GM12878 (cell line): ENCODE data around the gene TRIM69. TPM values are rescaled to one million over a fixed set of nuclear protein-coding genes. Genes with fewer than 3 reads are reported as not detected.
A peak's percentile ranks its signal among the peaks of the same experiment; 100 is the strongest.

ENCODE experiments used
- ATAC-seq: fragments of 200-7000 bp; cut with Tn5 transposase; 3 replicates; pipeline ENCODE4 v1.9.1; 2020; ENCODE audit warnings: mild to moderate bottlenecking, moderate library complexity
- BruUV-seq: library from RNA; stranded (reverse); fragments of 400-500 nt; replicated peaks from 2 replicates; lab custom pipeline; 2021; lab: Mats Ljungman, UMichigan
- CTCF ChIA-PET: fragments of 300-600 bp; sonication (Branson Sonifier 250); formaldehyde crosslinking; extraction: SDS; loops from one replicate; lab custom pipeline; 2021; ENCODE audit warnings: inconsistent platforms; lab: Yijun Ruan, JAX
- POLR2A ChIA-PET: fragments of 350-600 bp; formaldehyde crosslinking; extraction: SDS; loops from one replicate; lab custom pipeline; 2021; ENCODE audit warnings: inconsistent platforms; lab: Charles Lee
- RAD21 ChIA-PET: fragments of 300-600 bp; sonication (Branson Sonifier 250); formaldehyde crosslinking; loops from one replicate; lab custom pipeline; 2023; ENCODE audit warnings: antibody characterized with exemption; ENCODE audit not compliant: unreplicated experiment; lab: Charles Lee
- SMC1A ChIA-PET: fragments of 300-600 bp; sonication (Branson Sonifier 250); formaldehyde crosslinking; loops from one replicate; lab custom pipeline; 2023; ENCODE audit not compliant: unreplicated experiment, uncharacterized antibody; lab: Charles Lee
- DNase-seq: peaks from one replicate; pipeline ENCODE4 v3.0.0-alpha.2; 2011; ENCODE audit warnings: low read depth, low spot score
- FAIRE-seq: peaks from 3 replicates; lab custom pipeline; 2011; peaks lifted over from hg19 to GRCh38; lab: Jason Lieb, UNC
- H2AFZ ChIP-seq: 2 replicates; pipeline ENCODE4 v1.6.0; 2011; ENCODE audit warnings: low read depth, low read length, control low read depth; ENCODE audit not compliant: control insufficient read depth
- H3K27ac ChIP-seq: 2 replicates; pipeline ENCODE4 v1.5.1; 2011; ENCODE audit warnings: control low read depth; ENCODE audit not compliant: control insufficient read depth, insufficient read depth
- H3K27me3 ChIP-seq, 2 experiments: replicated peaks in 1 of 2; 2 replicates each; pipeline versions ENCODE4 v1.6.0 to v1.6.1; 2011; ENCODE audit warnings: low read length in 1 of 2; ENCODE audit not compliant: control insufficient read depth in 2 of 2, insufficient read depth in 2 of 2
- H3K36me3 ChIP-seq, 2 experiments: 2 replicates each; pipeline ENCODE4 v1.5.1; 2011; ENCODE audit warnings: low read length in 1 of 2; ENCODE audit not compliant: control insufficient read depth in 2 of 2, insufficient read depth in 2 of 2
- H3K4me1 ChIP-seq: 2 replicates; pipeline ENCODE4 v1.6.1; 2011; ENCODE audit warnings: mild to moderate bottlenecking, low read length, moderate library complexity, mixed read lengths; ENCODE audit not compliant: control insufficient read depth, insufficient read depth
- H3K4me2 ChIP-seq: 2 replicates; pipeline ENCODE4 v1.6.0; 2011; ENCODE audit warnings: control low read depth; ENCODE audit not compliant: control insufficient read depth, insufficient read depth
- H3K4me3 ChIP-seq: fragments of 200-600 bp; sonication (generic); 2 replicates; pipeline ENCODE4 v1.5.1; 2016
- H3K79me2 ChIP-seq: 2 replicates; pipeline ENCODE4 v1.6.0; 2011; ENCODE audit warnings: low read length; ENCODE audit not compliant: control insufficient read depth, insufficient read depth
- H3K9ac ChIP-seq: 2 replicates; pipeline ENCODE4 v1.8.0; 2011; ENCODE audit warnings: low read length, control low read depth, mixed read lengths; ENCODE audit not compliant: control insufficient read depth, insufficient read depth
- H3K9me3 ChIP-seq: replicated peaks from 3 replicates; pipeline ENCODE4 v1.5.1; 2011; ENCODE audit warnings: mild to moderate bottlenecking, low read length; ENCODE audit not compliant: control insufficient read depth, insufficient read depth
- H4K20me1 ChIP-seq: 2 replicates; pipeline ENCODE4 v1.6.0; 2011; ENCODE audit not compliant: control insufficient read depth, insufficient read depth
- CBX5 ChIP-seq: sonication (generic); IDR thresholded peaks from 2 replicates; pipeline ENCODE4 v1.6.1; 2016; ENCODE audit warnings: low read depth, moderate library complexity, mild to moderate bottlenecking, inconsistent platforms
- CREB1 ChIP-seq: IDR thresholded peaks from 2 replicates; pipeline ENCODE4 v1.6.1; 2012; ENCODE audit warnings: low read depth, mild to moderate bottlenecking, inconsistent platforms
- DPF2 ChIP-seq: fragments of 450-650 bp; IDR thresholded peaks from 2 replicates; pipeline ENCODE4 v1.6.1; 2017; ENCODE audit warnings: mild to moderate bottlenecking
- EGR1 ChIP-seq, 2 experiments: IDR thresholded peaks; 1 replicate in 1 of 2; 2 replicates in 1 of 2; pipeline ENCODE4 v1.6.1; 2011 to 2012; ENCODE audit warnings: low read depth in 2 of 2, low read length in 2 of 2, borderline replicate concordance in 1 of 2, mild to moderate bottlenecking in 1 of 2, moderate library complexity in 1 of 2
- HDAC6 ChIP-seq: fragments of 200-600 bp; sonication (generic); IDR thresholded peaks from one replicate; pipeline ENCODE4 v1.8.0; 2017; ENCODE audit warnings: antibody characterized with exemption; ENCODE audit not compliant: unreplicated experiment
- KDM1A ChIP-seq: fragments of 200-600 bp; sonication (generic); IDR thresholded peaks from 2 replicates; pipeline ENCODE4 v1.6.1; 2016; ENCODE audit warnings: borderline replicate concordance
- POLR2AphosphoS2 ChIP-seq: IDR thresholded peaks from 2 replicates; pipeline ENCODE4 v1.6.1; 2011; ENCODE audit warnings: low read depth, mild to moderate bottlenecking, low read length, improper control_type of control experiment, moderate library complexity
- POU2F2 ChIP-seq: IDR thresholded peaks from 3 replicates; pipeline ENCODE4 v1.6.1; 2011; ENCODE audit warnings: low read depth, mild to moderate bottlenecking, low read length, borderline replicate concordance
- RFX5 ChIP-seq: IDR thresholded peaks from 2 replicates; pipeline ENCODE4 v1.6.1; 2011; ENCODE audit warnings: low read depth, low read length, improper control_type of control experiment
- RUNX3 ChIP-seq: IDR thresholded peaks from 2 replicates; pipeline ENCODE4 v1.6.1; 2012; ENCODE audit warnings: low read length, inconsistent platforms
- SIN3A ChIP-seq: IDR thresholded peaks from 2 replicates; pipeline ENCODE4 v1.6.1; 2012; ENCODE audit warnings: low read depth, low read length, improper control_type of control experiment
- SMC3 ChIP-seq: IDR thresholded peaks from 2 replicates; pipeline ENCODE4 v1.6.1; 2011; ENCODE audit warnings: low read length, improper control_type of control experiment, borderline replicate concordance
- TCF12 ChIP-seq: IDR thresholded peaks from 2 replicates; pipeline ENCODE4 v1.6.1; 2011; ENCODE audit warnings: low read depth, mild to moderate bottlenecking, low read length
- YY1 ChIP-seq: IDR thresholded peaks from 2 replicates; pipeline ENCODE4 v1.6.1; 2011; ENCODE audit warnings: low read depth, mild to moderate bottlenecking, low read length
- WGBS: methylation state at CpG from one replicate; pipeline ENCODE4 v1.1.6; 2016; ENCODE audit warnings: low lambda C conversion rate; ENCODE audit not compliant: insufficient replicate concordance, insufficient coverage; ENCODE audit errors: missing lambda C conversion rate; 5-methylcytosine and 5-hydroxymethylcytosine counted together
- in situ Hi-C: fragments of 300-500 bp; cut with MboI; formaldehyde crosslinking; loops from 9 replicates; pipeline ENCODE4 v1.14.3; 2018; ENCODE audit warnings: mixed read lengths
- intact Hi-C: fragments of 100-400 bp; cut with micrococcal nuclease; formaldehyde crosslinking; loops from one replicate; pipeline ENCODE4 v1.14.2; 2022; ENCODE audit not compliant: unreplicated experiment
- polyA plus RNA-seq, 11 experiments: library from polyadenylated mRNA; depleted of rRNA in 4 of 11; unstranded in 6 of 11; stranded (reverse) in 5 of 11; fragments of >200 nt; fragmentation: Nextera tagmentation in 4 of 11; fragmentation: Illumina TruSeq in 1 of 11; extraction: Ambion mirVana in 4 of 11; extraction: Trizol in 1 of 11; gene quantifications; 1 replicate in 1 of 11; 2 replicates in 10 of 11; pipeline versions ENCODE4 v1.2.1 to v1.2.3, GENCODE V29; 2011 to 2016; ENCODE audit warnings: inconsistent platforms in 2 of 11, missing spikeins in 2 of 11, low read depth in 1 of 11
- total RNA-seq, 4 experiments: library from RNA; depleted of rRNA in 3 of 4; stranded (reverse); fragments of >200 nt in 3 of 4; fragmentation: Illumina TruSeq in 1 of 4; extraction: Trizol in 1 of 4; gene quantifications; 2 replicates each; pipeline versions ENCODE4 v1.2.1 to v1.2.3, GENCODE V29; 2013 to 2021
- TF ChIP-seq, protein P1 (sequence below): IDR thresholded peaks from 2 replicates; pipeline ENCODE4 v1.6.1; 2011; ENCODE audit warnings: borderline replicate concordance, low read depth, mild to moderate bottlenecking, moderate library complexity, low read length; ENCODE audit not compliant: insufficient read depth, poor library complexity, severe bottlenecking
- TF ChIP-seq, protein P2 (sequence below): fragments of 150-350 bp; IDR thresholded peaks from 2 replicates; pipeline ENCODE4 v1.6.1; 2014; ENCODE audit warnings: mild to moderate bottlenecking, low read depth, low read length
- TF ChIP-seq, protein P3 (sequence below): fragments of 450-650 bp; IDR thresholded peaks from 2 replicates; pipeline ENCODE4 v1.6.1; 2017; ENCODE audit warnings: mild to moderate bottlenecking, low read depth, inconsistent platforms; ENCODE audit not compliant: poor library complexity, severe bottlenecking

TRIM69 gene
- total and polyA plus RNA-seq, 10 of the 15 experiments (the other 5 are each of a cell fraction or from before 2014, with no cell fraction given), result 11.2 to 52.7 (median 37.8) TPM

DNA sequence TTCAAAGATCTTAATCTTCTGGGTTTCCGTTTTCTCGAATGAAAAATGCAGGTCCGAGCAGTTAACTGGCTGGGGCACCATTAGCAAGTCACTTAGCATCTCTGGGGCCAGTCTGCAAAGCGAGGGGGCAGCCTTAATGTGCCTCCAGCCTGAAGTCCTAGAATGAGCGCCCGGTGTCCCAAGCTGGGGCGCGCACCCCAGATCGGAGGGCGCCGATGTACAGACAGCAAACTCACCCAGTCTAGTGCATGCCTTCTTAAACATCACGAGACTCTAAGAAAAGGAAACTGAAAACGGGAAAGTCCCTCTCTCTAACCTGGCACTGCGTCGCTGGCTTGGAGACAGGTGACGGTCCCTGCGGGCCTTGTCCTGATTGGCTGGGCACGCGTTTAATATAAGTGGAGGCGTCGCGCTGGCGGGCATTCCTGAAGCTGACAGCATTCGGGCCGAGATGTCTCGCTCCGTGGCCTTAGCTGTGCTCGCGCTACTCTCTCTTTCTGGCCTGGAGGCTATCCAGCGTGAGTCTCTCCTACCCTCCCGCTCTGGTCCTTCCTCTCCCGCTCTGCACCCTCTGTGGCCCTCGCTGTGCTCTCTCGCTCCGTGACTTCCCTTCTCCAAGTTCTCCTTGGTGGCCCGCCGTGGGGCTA lies 25.1 kb upstream of the TRIM69 start, which contains the start of the genes B2M and PATL2:
Gene B2M, plus strand, starts transcription at position 422 of the 647 bp plus-strand sequence. Its CDS starts 30 bp downstream, at position 452.
Gene PATL2, minus strand, starts transcription at position 228 of the 647 bp plus-strand sequence. CDS start 34,833 bp downstream, outside the sequence.
- 1% methylated on average over 35 of the region's 37 CpGs for WGBS
- H3K9ac ChIP-seq, result peak within 1 kb of the TSS; percentile 100
- ATAC-seq (peak; percentile 74), FAIRE-seq (peak; percentile 91), DNase-seq (peak; percentile 94)
- no peaks in the 10 kb centered on the region for H3K9me3 ChIP-seq
- peak within 1 kb of the TSS; percentile 67 for H3K4me2 ChIP-seq
- CTCF ChIA-PET, result interaction anchor here (0.9 to 14.3 kb wide), 10 partner anchors 11 to 118 kb away, joined by 3 to 278 read pairs (median 10); partner anchors contain the start of genes SPG11 and TRIM69
- H3K79me2 ChIP-seq, result peaks cover 76% of the 10 kb centered on the region
- H3K27me3 ChIP-seq, result no peaks in the 10 kb centered on the region
- peaks cover 10 to 28% of the 10 kb centered on the region in 2 experiments for H3K36me3 ChIP-seq
- peaks cover 23% of the 10 kb centered on the region for H4K20me1 ChIP-seq
- POLR2A ChIA-PET, result interaction anchor here (0.6 to 24.8 kb wide), 10 partner anchors 11 to 934 kb away, joined by 3 to 718 read pairs (median 6); partner anchors contain the start of genes EIF3J, SPG11 and TRIM69
- RAD21 ChIA-PET, result interaction anchor here (0.6 to 18.4 kb wide), 12 partner anchors 8 to 661 kb away, joined by 3 to 653 read pairs (median 4); partner anchors contain the start of genes GOLM2, SPG11 and TRIM69
- peak within 1 kb of the TSS; percentile 27; the same call in 1 of the 2 replicates for H2AFZ ChIP-seq
- intact Hi-C loops (loop anchor here (1.0 kb wide), 2 partner anchors 15 to 48 kb away; partner anchors contain the start of gene SPG11), in situ Hi-C loops (loop anchor here (5.0 kb wide), 1 partner anchor 44 kb away; no protein-coding TSS in a partner anchor)
- H3K27ac ChIP-seq, result peak within 1 kb of the TSS; percentile 99
- SMC1A ChIA-PET, result interaction anchor here (0.6 to 19.0 kb wide), 12 partner anchors 8 to 127 kb away, joined by 3 to 637 read pairs (median 7); partner anchors contain the start of genes SPG11 and TRIM69
- H3K4me1 ChIP-seq, result peaks cover 13% of the 10 kb centered on the region
- no TSS peak for BruUV-seq
- peak within 1 kb of the TSS; percentile 99 for H3K4me3 ChIP-seq
- peak; percentile 100 for TF ChIP-seq RFX5
- peak; percentile 43; the same call in 1 of the 2 replicates for TF ChIP-seq CBX5
- peak; percentile 89; the same call in 1 of the 2 replicates for TF ChIP-seq TCF12
- TF ChIP-seq POU2F2, result peak; percentile 99
- peak in 1 of 2 experiments; percentile 56; a peak in 1 of 3 replicates for TF ChIP-seq EGR1 (IDR thresholded peaks at IDR 0.05; ENCODE audit: borderline replicate concordance in 1 of 2, low read depth in 2 of 2, low read length in 2 of 2)
- TF ChIP-seq YY1, result peak; percentile 82
- TF ChIP-seq, protein P1, sequence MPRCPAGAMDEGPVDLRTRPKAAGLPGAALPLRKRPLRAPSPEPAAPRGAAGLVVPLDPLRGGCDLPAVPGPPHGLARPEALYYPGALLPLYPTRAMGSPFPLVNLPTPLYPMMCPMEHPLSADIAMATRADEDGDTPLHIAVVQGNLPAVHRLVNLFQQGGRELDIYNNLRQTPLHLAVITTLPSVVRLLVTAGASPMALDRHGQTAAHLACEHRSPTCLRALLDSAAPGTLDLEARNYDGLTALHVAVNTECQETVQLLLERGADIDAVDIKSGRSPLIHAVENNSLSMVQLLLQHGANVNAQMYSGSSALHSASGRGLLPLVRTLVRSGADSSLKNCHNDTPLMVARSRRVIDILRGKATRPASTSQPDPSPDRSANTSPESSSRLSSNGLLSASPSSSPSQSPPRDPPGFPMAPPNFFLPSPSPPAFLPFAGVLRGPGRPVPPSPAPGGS, result peak; percentile 62
- TF ChIP-seq CREB1, result peak; percentile 99
- TF ChIP-seq, protein P2, sequence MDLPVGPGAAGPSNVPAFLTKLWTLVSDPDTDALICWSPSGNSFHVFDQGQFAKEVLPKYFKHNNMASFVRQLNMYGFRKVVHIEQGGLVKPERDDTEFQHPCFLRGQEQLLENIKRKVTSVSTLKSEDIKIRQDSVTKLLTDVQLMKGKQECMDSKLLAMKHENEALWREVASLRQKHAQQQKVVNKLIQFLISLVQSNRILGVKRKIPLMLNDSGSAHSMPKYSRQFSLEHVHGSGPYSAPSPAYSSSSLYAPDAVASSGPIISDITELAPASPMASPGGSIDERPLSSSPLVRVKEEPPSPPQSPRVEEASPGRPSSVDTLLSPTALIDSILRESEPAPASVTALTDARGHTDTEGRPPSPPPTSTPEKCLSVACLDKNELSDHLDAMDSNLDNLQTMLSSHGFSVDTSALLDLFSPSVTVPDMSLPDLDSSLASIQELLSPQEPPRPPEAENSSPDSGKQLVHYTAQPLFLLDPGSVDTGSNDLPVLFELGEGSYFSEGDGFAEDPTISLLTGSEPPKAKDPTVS, result 0 out of 2 replicates have a peak, but pooled peaks have one; percentile 29
- TF ChIP-seq SMC3, result 0 out of 2 replicates have a peak, but pooled peaks have one; percentile 22
- TF ChIP-seq SIN3A, result peak; percentile 10; the same call in 1 of the 2 replicates
- peak; percentile 45; the same call in 1 of the 2 replicates for TF ChIP-seq DPF2
- no peak for TF ChIP-seq KDM1A
- TF ChIP-seq HDAC6, result peak; percentile 97
- peak; percentile 100 for TF ChIP-seq POLR2AphosphoS2
- TF ChIP-seq, protein P3, sequence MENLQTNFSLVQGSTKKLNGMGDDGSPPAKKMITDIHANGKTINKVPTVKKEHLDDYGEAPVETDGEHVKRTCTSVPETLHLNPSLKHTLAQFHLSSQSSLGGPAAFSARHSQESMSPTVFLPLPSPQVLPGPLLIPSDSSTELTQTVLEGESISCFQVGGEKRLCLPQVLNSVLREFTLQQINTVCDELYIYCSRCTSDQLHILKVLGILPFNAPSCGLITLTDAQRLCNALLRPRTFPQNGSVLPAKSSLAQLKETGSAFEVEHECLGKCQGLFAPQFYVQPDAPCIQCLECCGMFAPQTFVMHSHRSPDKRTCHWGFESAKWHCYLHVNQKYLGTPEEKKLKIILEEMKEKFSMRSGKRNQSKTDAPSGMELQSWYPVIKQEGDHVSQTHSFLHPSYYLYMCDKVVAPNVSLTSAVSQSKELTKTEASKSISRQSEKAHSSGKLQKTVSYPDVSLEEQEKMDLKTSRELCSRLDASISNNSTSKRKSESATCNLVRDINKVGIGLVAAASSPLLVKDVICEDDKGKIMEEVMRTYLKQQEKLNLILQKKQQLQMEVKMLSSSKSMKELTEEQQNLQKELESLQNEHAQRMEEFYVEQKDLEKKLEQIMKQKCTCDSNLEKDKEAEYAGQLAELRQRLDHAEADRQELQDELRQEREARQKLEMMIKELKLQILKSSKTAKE, result peak; percentile 20
- TF ChIP-seq RUNX3, result 0 out of 2 replicates have a peak, but pooled peaks have one; percentile 7
